OCI-LY7 (cell line): ENCODE measurements around the gene STON1. TPM values are rescaled to one million over a fixed set of nuclear protein-coding genes. Genes with fewer than 3 reads are reported as not detected.

ENCODE experiments used
- BruUV-seq: library from RNA; stranded (reverse); fragments of 400-500 nt; replicated peaks from 2 replicates; lab custom pipeline; 2021; lab: Mats Ljungman, UMichigan
- CTCF ChIA-PET: fragments of 300-600 bp; sonication (Branson Sonifier 250); formaldehyde crosslinking; loops from one replicate; lab custom pipeline; 2022; ENCODE audit warnings: antibody characterized with exemption; ENCODE audit not compliant: unreplicated experiment; lab: Charles Lee
- POLR2A ChIA-PET: fragments of 300-600 bp; sonication (Branson Sonifier 250); formaldehyde crosslinking; loops from one replicate; lab custom pipeline; 2022; ENCODE audit warnings: antibody characterized with exemption; lab: Charles Lee
- DNase-seq: peaks from one replicate; pipeline ENCODE4 v3.0.0-alpha.2; 2015; ENCODE audit warnings: low spot score
- H2AFZ ChIP-seq: fragments of 200-600 bp; sonication (generic), shearing (Covaris generic); 2 replicates; pipeline ENCODE4 v1.6.1; 2014; ENCODE audit warnings: mild to moderate bottlenecking, antibody characterized with exemption, low read length, moderate library complexity
- H3K27ac ChIP-seq: fragments of 200-600 bp; sonication (generic); 2 replicates; pipeline ENCODE4 v1.5.1; 2014; ENCODE audit warnings: mixed run types, low read depth, mild to moderate bottlenecking, moderate library complexity, low read length, inconsistent platforms; ENCODE audit not compliant: poor library complexity, severe bottlenecking
- H3K36me3 ChIP-seq: fragments of 200-600 bp; sonication (generic); 2 replicates; pipeline ENCODE4 v1.6.1; 2014; ENCODE audit warnings: mild to moderate bottlenecking, antibody characterized with exemption, low read length, moderate library complexity, mixed read lengths; ENCODE audit not compliant: insufficient read depth
- H3K4me1 ChIP-seq: fragments of 200-600 bp; sonication (generic); 2 replicates; pipeline ENCODE4 v1.5.1; 2014; ENCODE audit warnings: mild to moderate bottlenecking, low read length; ENCODE audit not compliant: insufficient read depth, poor library complexity, severe bottlenecking
- H3K4me2 ChIP-seq: fragments of 200-600 bp; sonication (generic); 2 replicates; pipeline ENCODE4 v1.6.1; 2014; ENCODE audit warnings: mild to moderate bottlenecking, low read length
- H3K4me3 ChIP-seq: fragments of 200-600 bp; sonication (generic); 2 replicates; pipeline ENCODE4 v1.5.1; 2014; ENCODE audit warnings: mild to moderate bottlenecking, low read depth, low read length; ENCODE audit not compliant: poor library complexity, severe bottlenecking
- H3K79me2 ChIP-seq: fragments of 200-600 bp; sonication (generic); 2 replicates; pipeline ENCODE4 v1.6.1; 2016; ENCODE audit warnings: low read depth, mild to moderate bottlenecking, low read length, moderate library complexity, mixed read lengths; ENCODE audit not compliant: insufficient read depth
- H3K9me2 ChIP-seq: fragments of 200-600 bp; sonication (generic); 2 replicates; pipeline ENCODE4 v1.6.1; 2016; ENCODE audit warnings: mild to moderate bottlenecking, low read length, mixed read lengths; ENCODE audit not compliant: insufficient read depth
- H3K9me3 ChIP-seq: fragments of 200-600 bp; sonication (generic); 2 replicates; pipeline ENCODE4 v1.6.1; 2014; ENCODE audit warnings: mild to moderate bottlenecking, mixed run types, low read length, mixed read lengths
- H4K20me1 ChIP-seq: fragments of 200-600 bp; sonication (generic); 2 replicates; pipeline ENCODE4 v1.6.1; 2014; ENCODE audit warnings: mild to moderate bottlenecking, antibody characterized with exemption, low read length, moderate library complexity, mixed read lengths; ENCODE audit not compliant: insufficient read depth
- EZH2phosphoT487 ChIP-seq: fragments of 200-600 bp; sonication (generic); IDR thresholded peaks from 2 replicates; pipeline ENCODE4 v1.6.1; 2018; ENCODE audit warnings: low read depth, borderline replicate concordance, mild to moderate bottlenecking, mixed run types, antibody characterized with exemption, low read length, moderate library complexity, mixed read lengths
- intact Hi-C: fragments of 100-400 bp; cut with micrococcal nuclease; formaldehyde crosslinking; loops from one replicate; pipeline ENCODE4 v1.10.0; 2022; ENCODE audit not compliant: unreplicated experiment
- total RNA-seq, 2 experiments: library from RNA; depleted of rRNA in 1 of 2; stranded (reverse); fragments of >200 nt in 1 of 2; shearing (Covaris generic) in 1 of 2; gene quantifications; 2 replicates each; pipeline ENCODE4 v1.2.3, GENCODE V29; 2014 to 2022
- TF ChIP-seq, protein P1 (sequence below): fragments of 200-600 bp; sonication (generic); conservative IDR thresholded peaks from 2 replicates; pipeline ENCODE4 v1.5.1; 2014; ENCODE audit warnings: mild to moderate bottlenecking, antibody characterized with exemption, low read length, moderate library complexity, mixed read lengths

Gene STON1
- total RNA-seq, 2 experiments from 2014 or later, result 0.51 to 0.88 TPM

DNA sequence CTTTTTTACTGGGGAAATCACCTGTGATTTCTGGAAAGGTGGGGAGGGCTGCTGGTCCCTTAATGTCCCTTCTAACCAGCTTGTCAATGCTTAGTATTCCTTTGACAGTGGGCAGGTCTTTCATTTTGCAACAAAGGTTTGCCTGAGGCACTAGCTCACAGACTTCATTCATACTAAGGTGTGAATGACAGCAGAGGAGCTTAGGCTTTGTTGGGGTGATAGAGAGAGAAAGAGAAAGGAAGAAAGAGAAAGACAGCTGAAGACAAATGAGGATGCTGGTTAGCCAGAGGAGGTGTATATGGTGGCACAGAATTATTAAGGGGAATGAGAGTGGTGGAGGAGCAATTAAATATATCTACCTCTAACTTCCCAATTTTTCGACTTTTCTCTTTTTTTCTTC, 58.8 kb downstream of the STON1 start:
- no peaks in the 10 kb centered on the region for H3K4me1 ChIP-seq
- no peaks in the 10 kb centered on the region for H3K9me2 ChIP-seq
- ChIA-PET POLR2A (interaction anchor here (0.5 to 1.0 kb wide), 2 partner anchors 577 to 1018 kb away, joined by 3 read pairs; no protein-coding TSS in a partner anchor), CTCF (interaction anchor here (0.6 kb wide), 1 partner anchor 420 kb away, joined by 3 read pairs; no protein-coding TSS in a partner anchor)
- H3K36me3 ChIP-seq, result no peaks in the 10 kb centered on the region
- H3K4me2 ChIP-seq, result no peak overlapping the region
- no peak for DNase-seq
- H3K4me3 ChIP-seq, result no peak overlapping the region
- H2AFZ ChIP-seq, result no peak overlapping the region
- intact Hi-C loops, result no loop called here
- BruUV-seq, result no TSS peak
- TF ChIP-seq, protein P1, sequence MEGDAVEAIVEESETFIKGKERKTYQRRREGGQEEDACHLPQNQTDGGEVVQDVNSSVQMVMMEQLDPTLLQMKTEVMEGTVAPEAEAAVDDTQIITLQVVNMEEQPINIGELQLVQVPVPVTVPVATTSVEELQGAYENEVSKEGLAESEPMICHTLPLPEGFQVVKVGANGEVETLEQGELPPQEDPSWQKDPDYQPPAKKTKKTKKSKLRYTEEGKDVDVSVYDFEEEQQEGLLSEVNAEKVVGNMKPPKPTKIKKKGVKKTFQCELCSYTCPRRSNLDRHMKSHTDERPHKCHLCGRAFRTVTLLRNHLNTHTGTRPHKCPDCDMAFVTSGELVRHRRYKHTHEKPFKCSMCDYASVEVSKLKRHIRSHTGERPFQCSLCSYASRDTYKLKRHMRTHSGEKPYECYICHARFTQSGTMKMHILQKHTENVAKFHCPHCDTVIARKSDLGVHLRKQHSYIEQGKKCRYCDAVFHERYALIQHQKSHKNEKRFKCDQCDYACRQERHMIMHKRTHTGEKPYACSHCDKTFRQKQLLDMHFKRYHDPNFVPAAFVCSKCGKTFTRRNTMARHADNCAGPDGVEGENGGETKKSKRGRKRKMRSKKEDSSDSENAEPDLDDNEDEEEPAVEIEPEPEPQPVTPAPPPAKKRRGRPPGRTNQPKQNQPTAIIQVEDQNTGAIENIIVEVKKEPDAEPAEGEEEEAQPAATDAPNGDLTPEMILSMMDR, result no peak
- H3K27ac ChIP-seq, result no peak overlapping the region
- H3K79me2 ChIP-seq, result no peaks in the 10 kb centered on the region
- no peaks in the 10 kb centered on the region for H4K20me1 ChIP-seq
- no peaks in the 10 kb centered on the region for H3K9me3 ChIP-seq

DNA sequence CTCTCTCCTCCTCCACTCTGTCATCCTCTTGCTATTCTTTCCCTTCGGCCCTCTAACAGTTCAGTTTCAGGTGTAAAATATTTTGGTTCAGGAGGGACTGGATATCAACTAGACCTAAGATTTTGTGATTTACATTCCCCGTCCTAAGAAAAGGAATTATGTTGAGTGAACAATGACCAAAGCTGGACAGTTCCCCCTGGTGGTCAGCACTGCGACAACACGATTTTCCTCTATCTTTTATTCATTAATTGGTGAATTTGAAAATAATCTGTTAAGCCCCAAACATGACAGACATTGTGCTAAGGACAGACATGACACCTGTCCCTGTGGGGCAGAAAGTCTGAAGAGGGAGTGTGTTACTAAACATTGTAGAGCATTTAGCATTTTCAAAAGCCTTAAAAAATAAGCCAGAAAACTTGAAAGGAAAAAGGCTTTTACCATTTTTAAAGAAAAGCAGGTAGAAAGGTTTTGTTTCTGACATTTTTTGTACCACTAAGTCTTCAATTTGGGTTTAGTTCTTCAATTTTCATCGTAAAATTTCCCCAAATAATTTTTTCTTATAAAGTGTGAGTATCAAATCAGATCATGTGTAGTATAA, 59.3 kb downstream of the STON1 start:
- ChIA-PET POLR2A (interaction anchor here (0.5 kb wide), 1 partner anchor 1017 kb away, joined by 3 read pairs; no protein-coding TSS in a partner anchor), CTCF (interaction anchor here (0.6 kb wide), 1 partner anchor 421 kb away, joined by 3 read pairs; no protein-coding TSS in a partner anchor)
- intact Hi-C loops, result no loop called here
- no peaks in the 10 kb centered on the region for H4K20me1 ChIP-seq
- no peak overlapping the region for H3K27ac ChIP-seq
- no peaks in the 10 kb centered on the region for H3K9me3 ChIP-seq
- no peaks in the 10 kb centered on the region for H3K4me1 ChIP-seq
- BruUV-seq, result no TSS peak
- no peaks in the 10 kb centered on the region for H3K36me3 ChIP-seq
- no peak overlapping the region for H3K4me3 ChIP-seq
- H3K9me2 ChIP-seq, result no peaks in the 10 kb centered on the region
- H3K79me2 ChIP-seq, result no peaks in the 10 kb centered on the region
- H2AFZ ChIP-seq, result no peak overlapping the region
- no peak overlapping the region for H3K4me2 ChIP-seq
- no peak for TF ChIP-seq EZH2phosphoT487
- TF ChIP-seq, protein P1, result peak; percentile 70
- peak; percentile 7 for DNase-seq

DNA sequence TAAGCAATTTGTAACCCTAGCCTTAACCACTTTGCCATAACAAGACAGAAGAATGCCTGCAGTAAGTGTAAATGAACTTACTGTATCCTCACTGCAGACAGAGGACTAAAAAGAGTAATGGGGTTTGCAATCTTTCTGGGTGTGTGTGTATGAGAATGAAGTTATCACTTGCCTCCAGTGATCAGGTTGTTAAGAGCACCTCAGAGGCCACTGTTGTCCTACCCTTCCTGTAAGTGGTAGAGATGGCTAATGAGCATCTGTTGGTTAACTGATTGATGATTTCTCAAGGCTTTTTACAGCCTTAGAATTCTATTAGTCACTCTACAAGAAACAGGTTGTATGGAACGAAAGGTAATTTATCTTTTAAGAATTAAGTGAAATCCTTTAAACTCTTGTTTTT, 60.1 kb downstream of the STON1 start:
- Histone ChIP-seq H2AFZ (no peak overlapping the region), H3K9me2 (no peaks in the 10 kb centered on the region), H3K4me2 (no peak overlapping the region), H3K9me3 (no peaks in the 10 kb centered on the region), H3K4me1 (no peaks in the 10 kb centered on the region), H3K36me3 (no peaks in the 10 kb centered on the region), H3K27ac (no peak overlapping the region), H3K79me2 (no peaks in the 10 kb centered on the region), H3K4me3 (no peak overlapping the region), H4K20me1 (no peaks in the 10 kb centered on the region)
- no peak for DNase-seq
- ChIA-PET POLR2A (interaction anchor here (0.7 kb wide), 1 partner anchor 65 kb away, joined by 4 read pairs; no protein-coding TSS in a partner anchor), CTCF (no interaction called here)
- no peak for TF ChIP-seq EZH2phosphoT487
- TF ChIP-seq, protein P1, result no peak
- intact Hi-C loops, result no loop called here
- BruUV-seq, result no TSS peak
